ENCODE measurements around the gene TP73. TPM values are rescaled to one million over a fixed set of nuclear protein-coding genes. Genes with fewer than 3 reads are reported as not detected.

TP73 gene
- total and polyA plus RNA-seq, 2 donors from 2014 or later = 0.54 TPM; not detected in 1

DNA sequence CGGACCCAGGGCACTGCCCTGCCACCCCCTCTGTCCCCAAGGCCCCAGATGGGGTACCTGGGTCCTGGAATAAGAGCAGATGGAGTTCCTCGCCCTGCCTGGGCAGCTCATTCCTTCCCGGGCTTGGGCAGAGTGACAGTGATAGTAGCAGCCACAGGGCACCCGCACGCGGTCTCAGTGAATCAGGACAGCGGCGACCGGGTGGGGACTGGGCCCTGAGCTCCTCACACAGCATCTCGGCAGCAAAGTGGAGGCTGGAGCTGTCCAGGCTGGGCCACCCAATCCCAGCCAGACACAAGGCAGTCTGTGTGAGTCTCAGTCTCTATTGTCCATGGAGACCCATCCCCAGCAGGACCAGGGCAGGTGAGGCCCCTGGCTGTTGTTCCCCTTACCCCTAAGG lies 62.5 kb downstream of the TP73 start:
- H3K27me3 ChIP-seq (ENCODE audit: control insufficient read depth, insufficient read depth, low read length) = no peaks in the 10 kb centered on the region
- intact Hi-C loops (cut with DNase I) = no loop called here
- FAIRE-seq (no peak), DNase-seq (no peak)
- H3K36me3 ChIP-seq (ENCODE audit: control insufficient read depth in 2 of 3, insufficient read depth in 3 of 3, low read length in 3 of 3) = no peaks in the 10 kb centered on the region
- H3K4me1 ChIP-seq (ENCODE audit: control insufficient read depth in 2 of 3, insufficient read depth in 2 of 3, low read depth in 1 of 3, low read length in 3 of 3) = no peaks in the 10 kb centered on the region
- no peak overlapping the region for H3K27ac ChIP-seq (ENCODE audit: low read depth in 2 of 2, low read length in 2 of 2)
- H3K4me3 ChIP-seq (ENCODE audit: low read length in 3 of 3) = no peak overlapping the region
- no peaks in the 10 kb centered on the region for H3K9me3 ChIP-seq (ENCODE audit: control insufficient read depth in 2 of 3, insufficient read depth in 1 of 3, low read length in 3 of 3)
- TF ChIP-seq, protein P1, sequence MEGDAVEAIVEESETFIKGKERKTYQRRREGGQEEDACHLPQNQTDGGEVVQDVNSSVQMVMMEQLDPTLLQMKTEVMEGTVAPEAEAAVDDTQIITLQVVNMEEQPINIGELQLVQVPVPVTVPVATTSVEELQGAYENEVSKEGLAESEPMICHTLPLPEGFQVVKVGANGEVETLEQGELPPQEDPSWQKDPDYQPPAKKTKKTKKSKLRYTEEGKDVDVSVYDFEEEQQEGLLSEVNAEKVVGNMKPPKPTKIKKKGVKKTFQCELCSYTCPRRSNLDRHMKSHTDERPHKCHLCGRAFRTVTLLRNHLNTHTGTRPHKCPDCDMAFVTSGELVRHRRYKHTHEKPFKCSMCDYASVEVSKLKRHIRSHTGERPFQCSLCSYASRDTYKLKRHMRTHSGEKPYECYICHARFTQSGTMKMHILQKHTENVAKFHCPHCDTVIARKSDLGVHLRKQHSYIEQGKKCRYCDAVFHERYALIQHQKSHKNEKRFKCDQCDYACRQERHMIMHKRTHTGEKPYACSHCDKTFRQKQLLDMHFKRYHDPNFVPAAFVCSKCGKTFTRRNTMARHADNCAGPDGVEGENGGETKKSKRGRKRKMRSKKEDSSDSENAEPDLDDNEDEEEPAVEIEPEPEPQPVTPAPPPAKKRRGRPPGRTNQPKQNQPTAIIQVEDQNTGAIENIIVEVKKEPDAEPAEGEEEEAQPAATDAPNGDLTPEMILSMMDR (IDR thresholded peaks at IDR 0.05; ENCODE audit: borderline replicate concordance, extremely low read depth, insufficient read depth) = no peak
- H3K9ac ChIP-seq (ENCODE audit: low read length in 3 of 3) = no peak overlapping the region

- intact Hi-C loops (cut with DNase I) = no loop called here
- FAIRE-seq = no peak
- TF ChIP-seq, protein P1 (IDR thresholded peaks at IDR 0.05; ENCODE audit: borderline replicate concordance, extremely low read depth, insufficient read depth) = no peak
- no peaks in the 10 kb centered on the region for H3K36me3 ChIP-seq (ENCODE audit: control insufficient read depth in 2 of 3, insufficient read depth in 3 of 3, low read length in 3 of 3)
- no peak overlapping the region for H3K4me3 ChIP-seq (ENCODE audit: low read length in 3 of 3)
- no peaks in the 10 kb centered on the region for H3K27me3 ChIP-seq (ENCODE audit: control insufficient read depth, insufficient read depth, low read length)
- no peak overlapping the region for H3K27ac ChIP-seq (ENCODE audit: low read depth in 2 of 2, low read length in 2 of 2)
- no peaks in the 10 kb centered on the region for H3K9me3 ChIP-seq (ENCODE audit: control insufficient read depth in 2 of 3, insufficient read depth in 1 of 3, low read length in 3 of 3)
- no peak overlapping the region for H3K9ac ChIP-seq (ENCODE audit: low read length in 3 of 3)
- DNase-seq = no peak
- no peaks in the 10 kb centered on the region for H3K4me1 ChIP-seq (ENCODE audit: control insufficient read depth in 2 of 3, insufficient read depth in 2 of 3, low read depth in 1 of 3, low read length in 3 of 3)
These were observed 64.0 kb downstream of the TP73 start for GRCh38 chr1:3716351-3716750.

DNA sequence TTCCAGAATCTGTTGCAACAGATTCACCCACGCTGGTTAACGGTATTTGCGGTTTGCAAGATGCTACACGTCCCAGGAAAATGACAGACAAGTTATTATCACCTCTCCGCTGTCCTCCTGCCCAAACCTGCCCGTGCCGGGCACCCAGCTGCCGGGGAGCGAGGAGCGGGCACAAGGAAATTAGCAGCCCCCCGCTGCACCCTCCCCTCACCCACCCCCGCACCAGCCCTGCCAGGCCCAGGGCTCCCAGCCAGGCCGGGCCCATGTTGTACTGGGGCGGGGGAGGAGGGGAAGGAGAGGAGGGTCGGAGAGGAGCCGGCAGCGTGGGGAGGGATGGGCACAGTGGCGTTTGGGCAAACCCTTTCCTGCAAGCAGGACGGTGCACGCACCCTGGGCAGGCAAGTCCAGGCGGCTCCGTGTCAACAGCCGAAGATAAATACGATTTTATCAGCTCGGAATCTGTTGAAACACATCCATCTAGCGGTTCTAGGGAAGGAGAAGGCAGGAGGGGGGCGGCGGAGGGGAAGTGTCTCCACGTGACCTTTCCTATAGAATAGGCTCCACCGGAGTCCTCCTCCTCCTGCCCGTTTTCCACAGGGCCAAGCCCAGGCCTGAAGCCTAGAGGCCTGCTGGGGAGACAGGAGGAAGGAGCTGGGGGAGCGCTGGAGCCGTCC lies 64.9 kb downstream of the TP73 start:
- no peak overlapping the region for H3K4me3 ChIP-seq (ENCODE audit: low read length in 3 of 3)
- no peaks in the 10 kb centered on the region for H3K9me3 ChIP-seq (ENCODE audit: control insufficient read depth in 2 of 3, insufficient read depth in 1 of 3, low read length in 3 of 3)
- H3K36me3 ChIP-seq (ENCODE audit: control insufficient read depth in 2 of 3, insufficient read depth in 3 of 3, low read length in 3 of 3) = no peaks in the 10 kb centered on the region
- H3K9ac ChIP-seq (ENCODE audit: low read length in 3 of 3) = no peak overlapping the region
- H3K27me3 ChIP-seq (ENCODE audit: control insufficient read depth, insufficient read depth, low read length) = no peaks in the 10 kb centered on the region
- intact Hi-C loops (cut with DNase I) = no loop called here
- FAIRE-seq (no peak), DNase-seq (no peak)
- TF ChIP-seq, protein P1 (IDR thresholded peaks at IDR 0.05; ENCODE audit: borderline replicate concordance, extremely low read depth, insufficient read depth) = no peak
- no peak overlapping the region for H3K27ac ChIP-seq (ENCODE audit: low read depth in 2 of 2, low read length in 2 of 2)
- no peaks in the 10 kb centered on the region for H3K4me1 ChIP-seq (ENCODE audit: control insufficient read depth in 2 of 3, insufficient read depth in 2 of 3, low read depth in 1 of 3, low read length in 3 of 3)

Measured in kidney (tissue), 14 donors.